Body of pancreas (tissue), 4 donors: Measurements from ENCODE around the gene TMEM222.

Experiments used
- POLR2A ChIP-seq, 3 donors: fragments of 450-650 bp; IDR thresholded peaks; one replicate each; pipeline ENCODE4 v1.6.1; 2016; ENCODE audit warnings: antibody characterized with exemption in 3 of 3, mild to moderate bottlenecking in 2 of 3
- TF ChIP-seq, protein P1 (sequence below), 7 experiments: fragments of 450-650 bp in 4 of 7; fragments of 200-600 bp in 3 of 7; sonication (generic) in 3 of 7; IDR thresholded peaks; one replicate each; pipeline ENCODE4 v1.5.1; 2016 to 2019; ENCODE audit warnings: antibody characterized with exemption in 7 of 7

- TF ChIP-seq, protein P1, sequence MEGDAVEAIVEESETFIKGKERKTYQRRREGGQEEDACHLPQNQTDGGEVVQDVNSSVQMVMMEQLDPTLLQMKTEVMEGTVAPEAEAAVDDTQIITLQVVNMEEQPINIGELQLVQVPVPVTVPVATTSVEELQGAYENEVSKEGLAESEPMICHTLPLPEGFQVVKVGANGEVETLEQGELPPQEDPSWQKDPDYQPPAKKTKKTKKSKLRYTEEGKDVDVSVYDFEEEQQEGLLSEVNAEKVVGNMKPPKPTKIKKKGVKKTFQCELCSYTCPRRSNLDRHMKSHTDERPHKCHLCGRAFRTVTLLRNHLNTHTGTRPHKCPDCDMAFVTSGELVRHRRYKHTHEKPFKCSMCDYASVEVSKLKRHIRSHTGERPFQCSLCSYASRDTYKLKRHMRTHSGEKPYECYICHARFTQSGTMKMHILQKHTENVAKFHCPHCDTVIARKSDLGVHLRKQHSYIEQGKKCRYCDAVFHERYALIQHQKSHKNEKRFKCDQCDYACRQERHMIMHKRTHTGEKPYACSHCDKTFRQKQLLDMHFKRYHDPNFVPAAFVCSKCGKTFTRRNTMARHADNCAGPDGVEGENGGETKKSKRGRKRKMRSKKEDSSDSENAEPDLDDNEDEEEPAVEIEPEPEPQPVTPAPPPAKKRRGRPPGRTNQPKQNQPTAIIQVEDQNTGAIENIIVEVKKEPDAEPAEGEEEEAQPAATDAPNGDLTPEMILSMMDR (IDR thresholded peaks at IDR 0.05) = no peak
- no peak for TF ChIP-seq POLR2A (IDR thresholded peaks at IDR 0.05)
These were observed 51.1 kb downstream of the TMEM222 start for GRCh38 chr1:27372808-27373690.
